Endothelial cell of umbilical vein (primary cell): ENCODE measurements around the gene NEK3. TPM values are rescaled to one million over a fixed set of nuclear protein-coding genes. Genes with fewer than 3 reads are reported as not detected.

Experiments
- BruUV-seq: library from RNA; stranded (reverse); fragments of 400-500 nt; replicated peaks from 2 replicates; lab custom pipeline; 2021; lab: Mats Ljungman, UMichigan
- CTCF ChIA-PET: fragments of 300-600, 350-600 bp; sonication (Branson Sonifier 250); formaldehyde crosslinking; loops from one replicate; lab custom pipeline; 2021; ENCODE audit warnings: antibody characterized with exemption, inconsistent platforms; lab: Charles Lee
- POLR2A ChIA-PET: fragments of 300-600, 350-600 bp; sonication (Branson Sonifier 250); formaldehyde crosslinking; loops from one replicate; lab custom pipeline; 2021; ENCODE audit warnings: antibody characterized with exemption, inconsistent platforms; lab: Charles Lee
- DNase-seq: peaks from one replicate; pipeline ENCODE4 v3.0.0-alpha.2; 2011; ENCODE audit warnings: low read depth, low spot score
- FAIRE-seq: peaks from 2 replicates; lab custom pipeline; 2011; peaks lifted over from hg19 to GRCh38; lab: Jason Lieb, UNC
- H2AFZ ChIP-seq: 2 replicates; pipeline ENCODE4 v1.6.0; 2012; ENCODE audit warnings: low read depth, low read length, control low read depth, inconsistent platforms
- H3K27ac ChIP-seq: 2 replicates; pipeline ENCODE4 v1.5.1; 2011; ENCODE audit warnings: low read depth, mild to moderate bottlenecking, control low read depth, low read length, moderate library complexity; ENCODE audit not compliant: insufficient read depth
- H3K27me3 ChIP-seq, 2 experiments: 2 replicates each; pipeline versions ENCODE4 v1.6.0 to v1.6.1; 2011; ENCODE audit warnings: low read length in 2 of 2, mixed read lengths in 1 of 2; ENCODE audit not compliant: control insufficient read depth in 2 of 2, insufficient read depth in 2 of 2
- H3K36me3 ChIP-seq, 2 experiments: 2 replicates in 1 of 2; 3 replicates in 1 of 2; pipeline ENCODE4 v1.5.1; 2011; ENCODE audit warnings: low read length in 2 of 2, mild to moderate bottlenecking in 1 of 2, moderate library complexity in 1 of 2; ENCODE audit not compliant: control insufficient read depth in 2 of 2, insufficient read depth in 2 of 2; ENCODE audit errors: extremely low read depth in 1 of 2
- H3K4me1 ChIP-seq: 3 replicates; pipeline ENCODE4 v1.5.1; 2011; ENCODE audit warnings: mild to moderate bottlenecking, low read length; ENCODE audit not compliant: control insufficient read depth, insufficient read depth; ENCODE audit errors: extremely low read depth
- H3K4me2 ChIP-seq: 2 replicates; pipeline ENCODE4 v1.6.1; 2011; ENCODE audit warnings: low read length, control low read depth, mixed read lengths; ENCODE audit not compliant: insufficient read depth
- H3K4me3 ChIP-seq, 3 experiments: fragments of 200-600 bp in 1 of 3; sonication (generic), shearing (Covaris generic) in 1 of 3; replicated peaks in 1 of 3; 2 replicates each; pipeline ENCODE4 v1.5.1; 2011 to 2016; ENCODE audit warnings: control low read depth in 3 of 3, low read length in 3 of 3, mild to moderate bottlenecking in 2 of 3, inconsistent platforms in 1 of 3, low read depth in 1 of 3, moderate library complexity in 1 of 3; ENCODE audit not compliant: insufficient read depth in 1 of 3
- H3K79me2 ChIP-seq: 2 replicates; pipeline ENCODE4 v1.6.0; 2012; ENCODE audit warnings: low read length, inconsistent platforms; ENCODE audit not compliant: control insufficient read depth, insufficient read depth
- H3K9ac ChIP-seq: replicated peaks from 2 replicates; pipeline ENCODE3; 2011; ENCODE audit warnings: low read length, control low read depth; ENCODE audit not compliant: insufficient read depth; ENCODE audit errors: extremely low read depth
- H3K9me1 ChIP-seq: replicated peaks from 3 replicates; pipeline ENCODE4 v1.6.0; 2011; ENCODE audit warnings: mild to moderate bottlenecking, low read length; ENCODE audit not compliant: control insufficient read depth, insufficient read depth; ENCODE audit errors: extremely low read depth
- H3K9me3 ChIP-seq: replicated peaks from 2 replicates; pipeline ENCODE4 v1.5.1; 2012; ENCODE audit warnings: low read length, inconsistent platforms; ENCODE audit not compliant: control insufficient read depth, insufficient read depth
- H4K20me1 ChIP-seq: replicated peaks from 2 replicates; pipeline ENCODE3; 2011; ENCODE audit warnings: mild to moderate bottlenecking, low read length; ENCODE audit not compliant: control insufficient read depth, insufficient read depth; ENCODE audit errors: extremely low read depth
- CTCF ChIP-seq, 2 donors: IDR thresholded peaks; 1 replicate in 1 of 2; 2 replicates in 1 of 2; pipeline ENCODE4 v1.5.1; 2011; ENCODE audit warnings: low read length in 2 of 2, mild to moderate bottlenecking in 2 of 2, moderate library complexity in 2 of 2, control low read depth in 1 of 2, inconsistent platforms in 1 of 2, low read depth in 1 of 2; ENCODE audit not compliant: insufficient read depth in 1 of 2; ENCODE audit errors: extremely low read depth in 1 of 2
- FOS ChIP-seq: IDR thresholded peaks from 2 replicates; pipeline ENCODE4 v1.6.1; 2011; ENCODE audit warnings: mild to moderate bottlenecking, low read length, moderate library complexity, borderline replicate concordance; ENCODE audit not compliant: insufficient read depth
- MYC ChIP-seq: IDR thresholded peaks from one replicate; pipeline ENCODE4 v1.6.1; 2011; ENCODE audit warnings: mild to moderate bottlenecking, low read depth, low read length
- POLR2AphosphoS5 ChIP-seq: IDR thresholded peaks from 2 replicates; pipeline ENCODE4 v1.6.1; 2012; ENCODE audit warnings: low read depth, mild to moderate bottlenecking, control low read depth, low read length, moderate library complexity; ENCODE audit not compliant: insufficient read depth
- dilution Hi-C: fragments of 300-500 bp; cut with MboI; formaldehyde crosslinking; loops from one replicate; pipeline ENCODE4 v1.15.0; 2019; ENCODE audit warnings: low sequenced_read_pairs; ENCODE audit not compliant: extremely low pct_ligation_motif_present
- intact Hi-C: fragments of 100-400 bp; cut with micrococcal nuclease; formaldehyde crosslinking; loops from one replicate; pipeline ENCODE4 v1.10.0; 2022
- polyA plus RNA-seq, 4 experiments: library from polyadenylated mRNA; depleted of rRNA in 3 of 4; stranded (reverse) in 3 of 4; unstranded in 1 of 4; fragments of >200 nt; gene quantifications; 2 replicates each; pipeline versions ENCODE4 v1.2.1 to v1.2.3, GENCODE V29; 2011 to 2012; ENCODE audit warnings: missing spikeins in 1 of 4
- total RNA-seq: library from RNA; stranded (reverse); gene quantifications from 2 replicates; pipeline ENCODE4 v1.2.3, GENCODE V29; 2021

Gene NEK3
- total and polyA plus RNA-seq, 2 donors (not counting 3 experiments of a cell fraction or from before 2014, with no cell fraction given): 10.3 to 13.8 TPM

GRCh38 chr13:52160506-52160905 lies 1.1 kb upstream of the NEK3 start:
- no peak overlapping the region for H3K4me2 ChIP-seq
- H4K20me1 ChIP-seq: no peaks in the 10 kb centered on the region
- H3K4me3 ChIP-seq: no peak overlapping the region
- H3K79me2 ChIP-seq: peaks cover 2% of the 10 kb centered on the region
- dilution Hi-C loops: no loop called here
- H3K27ac ChIP-seq: no peak overlapping the region
- FAIRE-seq (no peak), DNase-seq (no peak)
- CTCF ChIA-PET: interaction anchor here (1.2 to 1.4 kb wide), 3 partner anchors 33 to 41 kb away, joined by 3 to 6 read pairs (median 5); no protein-coding TSS in a partner anchor
- TF ChIP-seq MYC: no peak
- no peak for TF ChIP-seq CTCF (IDR thresholded peaks at IDR 0.05; ENCODE audit: extremely low read depth in 1 of 2, insufficient read depth in 1 of 2, low read depth in 1 of 2, low read length in 2 of 2)
- intact Hi-C loops: no loop called here
- H2AFZ ChIP-seq: no peak overlapping the region
- POLR2A ChIA-PET: no interaction called here
- H3K9me3 ChIP-seq: no peaks in the 10 kb centered on the region
- no peaks in the 10 kb centered on the region for H3K9me1 ChIP-seq
- BruUV-seq: no TSS peak
- H3K9ac ChIP-seq: no peak overlapping the region
- no peaks in the 10 kb centered on the region for H3K27me3 ChIP-seq
- peaks cover 61% of the 10 kb centered on the region for H3K4me1 ChIP-seq
- H3K36me3 ChIP-seq: no peaks in the 10 kb centered on the region

- no peak for TF ChIP-seq POLR2AphosphoS5
- no peak for TF ChIP-seq FOS
- TF ChIP-seq CTCF (IDR thresholded peaks at IDR 0.05; ENCODE audit: extremely low read depth in 1 of 2, insufficient read depth in 1 of 2, low read depth in 1 of 2, low read length in 2 of 2): no peak
- no peak for TF ChIP-seq MYC
- Histone ChIP-seq H3K36me3 (no peaks in the 10 kb centered on the region), H3K4me2 (no peak overlapping the region), H3K9ac (no peak overlapping the region), H3K4me3 (no peak overlapping the region), H3K4me1 (peaks cover 57% of the 10 kb centered on the region), H3K79me2 (peaks cover 2% of the 10 kb centered on the region), H4K20me1 (no peaks in the 10 kb centered on the region), H3K9me1 (no peaks in the 10 kb centered on the region), H3K9me3 (no peaks in the 10 kb centered on the region), H3K27me3 (no peaks in the 10 kb centered on the region), H3K27ac (no peak overlapping the region), H2AFZ (no peak overlapping the region)
- BruUV-seq: no TSS peak
- ChIA-PET CTCF (interaction anchor here (1.2 to 1.4 kb wide), 3 partner anchors 32 to 41 kb away, joined by 3 to 6 read pairs (median 5); no protein-coding TSS in a partner anchor), POLR2A (interaction anchor here (0.5 to 0.9 kb wide), 2 partner anchors 707 to 1007 kb away, joined by 3 to 7 read pairs; no protein-coding TSS in a partner anchor)
- intact Hi-C loops (no loop called here), dilution Hi-C loops (no loop called here)
- DNase-seq (no peak), FAIRE-seq (no peak)
Measured at GRCh38 chr13:52160053-52160452, 656 bp upstream of the NEK3 start.
